ENCODE data around the gene YIF1A. TPM values are rescaled to one million over a fixed set of nuclear protein-coding genes. Genes with fewer than 3 reads are reported as not detected.

The YIF1A gene
- polyA plus RNA-seq, 1 donor from 2014 or later: 51.2 TPM

DNA sequence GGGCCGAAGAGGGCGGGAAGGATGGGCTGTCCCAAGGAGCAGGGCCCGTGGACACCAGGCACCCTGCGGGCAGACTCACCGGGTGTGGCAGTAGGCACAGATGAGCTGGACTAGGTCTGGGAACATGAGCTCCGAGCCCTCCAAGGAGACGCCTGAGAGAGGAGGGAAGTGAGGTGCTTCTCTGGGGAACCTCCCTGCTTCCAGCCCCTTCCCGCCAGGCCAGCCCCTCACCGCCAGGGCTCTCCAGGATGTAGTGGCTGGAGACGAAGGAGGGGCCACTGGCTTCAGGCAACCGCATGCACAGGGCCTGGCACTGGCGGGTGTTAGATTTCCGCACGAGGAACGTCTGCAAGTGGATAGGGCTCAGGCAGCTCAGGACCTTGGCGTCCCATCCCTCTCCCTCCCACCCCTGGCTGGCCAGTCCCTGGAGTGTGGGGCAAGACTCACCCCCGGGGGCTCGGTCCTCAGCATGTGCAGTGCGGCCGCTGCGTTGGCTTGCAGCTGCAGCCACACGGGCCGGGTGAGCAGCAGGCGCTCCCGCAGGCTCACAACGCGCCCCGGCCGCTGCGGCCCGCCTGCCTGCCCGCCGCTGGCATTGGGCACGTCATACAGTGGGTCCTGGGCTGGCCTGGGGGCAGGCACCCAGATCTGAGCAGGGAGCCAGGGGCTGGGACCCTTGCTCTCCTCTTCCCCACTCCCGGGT, 46.7 kb upstream of the YIF1A start:
- H2AFZ ChIP-seq (ENCODE audit: low read depth, low read length): no peak overlapping the region
- no peak for TF ChIP-seq MXI1 (conservative IDR thresholded peaks at IDR 0.05; ENCODE audit: poor library complexity, severe bottlenecking)
- no peak for TF ChIP-seq EZH2 (IDR thresholded peaks at IDR 0.05; ENCODE audit: borderline replicate concordance, insufficient read depth, low read length, poor library complexity, severe bottlenecking)
- TF ChIP-seq EP300 (conservative IDR thresholded peaks at IDR 0.05; ENCODE audit: poor library complexity, severe bottlenecking): no peak
- TF ChIP-seq RAD21 (conservative IDR thresholded peaks at IDR 0.05): no peak
- TF ChIP-seq, protein P1, sequence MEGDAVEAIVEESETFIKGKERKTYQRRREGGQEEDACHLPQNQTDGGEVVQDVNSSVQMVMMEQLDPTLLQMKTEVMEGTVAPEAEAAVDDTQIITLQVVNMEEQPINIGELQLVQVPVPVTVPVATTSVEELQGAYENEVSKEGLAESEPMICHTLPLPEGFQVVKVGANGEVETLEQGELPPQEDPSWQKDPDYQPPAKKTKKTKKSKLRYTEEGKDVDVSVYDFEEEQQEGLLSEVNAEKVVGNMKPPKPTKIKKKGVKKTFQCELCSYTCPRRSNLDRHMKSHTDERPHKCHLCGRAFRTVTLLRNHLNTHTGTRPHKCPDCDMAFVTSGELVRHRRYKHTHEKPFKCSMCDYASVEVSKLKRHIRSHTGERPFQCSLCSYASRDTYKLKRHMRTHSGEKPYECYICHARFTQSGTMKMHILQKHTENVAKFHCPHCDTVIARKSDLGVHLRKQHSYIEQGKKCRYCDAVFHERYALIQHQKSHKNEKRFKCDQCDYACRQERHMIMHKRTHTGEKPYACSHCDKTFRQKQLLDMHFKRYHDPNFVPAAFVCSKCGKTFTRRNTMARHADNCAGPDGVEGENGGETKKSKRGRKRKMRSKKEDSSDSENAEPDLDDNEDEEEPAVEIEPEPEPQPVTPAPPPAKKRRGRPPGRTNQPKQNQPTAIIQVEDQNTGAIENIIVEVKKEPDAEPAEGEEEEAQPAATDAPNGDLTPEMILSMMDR (IDR thresholded peaks at IDR 0.05; ENCODE audit: poor library complexity, severe bottlenecking): no peak
- TF ChIP-seq POLR2AphosphoS5 (IDR thresholded peaks at IDR 0.05): no peak
- TF ChIP-seq, protein P2, sequence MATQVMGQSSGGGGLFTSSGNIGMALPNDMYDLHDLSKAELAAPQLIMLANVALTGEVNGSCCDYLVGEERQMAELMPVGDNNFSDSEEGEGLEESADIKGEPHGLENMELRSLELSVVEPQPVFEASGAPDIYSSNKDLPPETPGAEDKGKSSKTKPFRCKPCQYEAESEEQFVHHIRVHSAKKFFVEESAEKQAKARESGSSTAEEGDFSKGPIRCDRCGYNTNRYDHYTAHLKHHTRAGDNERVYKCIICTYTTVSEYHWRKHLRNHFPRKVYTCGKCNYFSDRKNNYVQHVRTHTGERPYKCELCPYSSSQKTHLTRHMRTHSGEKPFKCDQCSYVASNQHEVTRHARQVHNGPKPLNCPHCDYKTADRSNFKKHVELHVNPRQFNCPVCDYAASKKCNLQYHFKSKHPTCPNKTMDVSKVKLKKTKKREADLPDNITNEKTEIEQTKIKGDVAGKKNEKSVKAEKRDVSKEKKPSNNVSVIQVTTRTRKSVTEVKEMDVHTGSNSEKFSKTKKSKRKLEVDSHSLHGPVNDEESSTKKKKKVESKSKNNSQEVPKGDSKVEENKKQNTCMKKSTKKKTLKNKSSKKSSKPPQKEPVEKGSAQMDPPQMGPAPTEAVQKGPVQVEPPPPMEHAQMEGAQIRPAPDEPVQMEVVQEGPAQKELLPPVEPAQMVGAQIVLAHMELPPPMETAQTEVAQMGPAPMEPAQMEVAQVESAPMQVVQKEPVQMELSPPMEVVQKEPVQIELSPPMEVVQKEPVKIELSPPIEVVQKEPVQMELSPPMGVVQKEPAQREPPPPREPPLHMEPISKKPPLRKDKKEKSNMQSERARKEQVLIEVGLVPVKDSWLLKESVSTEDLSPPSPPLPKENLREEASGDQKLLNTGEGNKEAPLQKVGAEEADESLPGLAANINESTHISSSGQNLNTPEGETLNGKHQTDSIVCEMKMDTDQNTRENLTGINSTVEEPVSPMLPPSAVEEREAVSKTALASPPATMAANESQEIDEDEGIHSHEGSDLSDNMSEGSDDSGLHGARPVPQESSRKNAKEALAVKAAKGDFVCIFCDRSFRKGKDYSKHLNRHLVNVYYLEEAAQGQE (IDR thresholded peaks at IDR 0.05; ENCODE audit: borderline replicate concordance): no peak
- no peak for TF ChIP-seq SMC3 (conservative IDR thresholded peaks at IDR 0.05; ENCODE audit: poor library complexity)
- no peak for TF ChIP-seq TAF1 (IDR thresholded peaks at IDR 0.05; ENCODE audit: low read depth)
- no peaks in the 10 kb centered on the region for H3K36me3 ChIP-seq (ENCODE audit: insufficient read depth, low read length)
- H3K27ac ChIP-seq (ENCODE audit: low read length): no peak overlapping the region
- no peaks in the 10 kb centered on the region for H3K9me2 ChIP-seq (ENCODE audit: insufficient read depth, low read length)
- no peaks in the 10 kb centered on the region for H3F3A ChIP-seq (ENCODE audit: insufficient read depth, low read length, poor library complexity, severe bottlenecking)
- no peak overlapping the region for H3K4me3 ChIP-seq (ENCODE audit: low read length)
- no peaks in the 10 kb centered on the region for H4K20me1 ChIP-seq (ENCODE audit: insufficient read depth)
- H3K27me3 ChIP-seq (ENCODE audit: insufficient read depth, low read depth, low read length): no peaks in the 10 kb centered on the region
- H3K9ac ChIP-seq (ENCODE audit: low read length): no peak overlapping the region
- H3K4me2 ChIP-seq (ENCODE audit: low read length): no peak overlapping the region
- H3K9me3 ChIP-seq (ENCODE audit: low read length): no peaks in the 10 kb centered on the region
- H3K79me2 ChIP-seq (replicated peaks; ENCODE audit: insufficient read depth, low read length): no peaks in the 10 kb centered on the region

DNA sequence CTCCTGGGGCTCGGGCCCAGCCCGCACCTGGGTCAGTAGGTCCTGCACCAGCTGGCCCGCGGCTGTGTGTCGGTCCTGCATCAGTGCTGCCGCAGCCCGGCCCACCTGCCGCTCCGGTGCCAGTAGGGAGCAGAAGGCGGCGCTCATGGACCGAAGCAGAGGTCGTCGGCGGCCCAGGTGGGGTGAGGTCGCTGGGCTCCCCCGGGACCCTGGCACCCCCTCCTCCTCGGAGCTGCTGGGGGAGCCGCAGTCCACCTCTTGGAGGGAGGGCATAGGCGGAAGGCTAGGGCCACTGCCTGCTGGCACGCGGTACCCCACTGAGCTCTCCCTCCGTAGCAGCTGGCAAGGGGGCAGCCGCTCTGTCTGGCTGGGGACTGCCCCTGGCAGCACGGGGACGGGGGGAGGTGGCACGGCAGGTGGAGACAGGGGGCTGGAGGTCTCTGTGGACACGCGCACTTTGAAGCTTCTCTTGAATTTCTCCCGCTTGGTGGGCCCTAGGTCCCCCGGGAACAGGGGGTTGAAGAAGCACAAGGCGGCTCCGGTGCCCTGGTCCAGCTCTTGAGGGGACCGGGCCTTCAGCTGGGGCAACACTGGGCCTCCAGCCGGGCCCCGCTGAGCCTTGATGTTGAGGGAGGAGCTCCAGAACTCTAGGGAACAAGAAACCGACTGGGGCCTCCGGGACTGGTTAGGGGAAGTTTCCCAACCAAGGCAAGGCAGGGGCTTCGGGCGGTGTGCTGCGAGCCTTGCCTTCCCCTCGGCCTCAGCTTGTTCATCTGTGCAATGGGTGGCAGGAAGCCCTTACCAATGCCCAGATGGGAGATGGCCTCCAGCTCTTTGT, 45.9 kb upstream of the YIF1A start:
- no peaks in the 10 kb centered on the region for H3F3A ChIP-seq (ENCODE audit: insufficient read depth, low read length, poor library complexity, severe bottlenecking)
- H3K27ac ChIP-seq (ENCODE audit: low read length): no peak overlapping the region
- no peak overlapping the region for H2AFZ ChIP-seq (ENCODE audit: low read depth, low read length)
- H3K9ac ChIP-seq (ENCODE audit: low read length): no peak overlapping the region
- TF ChIP-seq, protein P2 (IDR thresholded peaks at IDR 0.05; ENCODE audit: borderline replicate concordance): no peak
- TF ChIP-seq POLR2AphosphoS5 (IDR thresholded peaks at IDR 0.05) (no peak), EZH2 (IDR thresholded peaks at IDR 0.05; ENCODE audit: borderline replicate concordance, insufficient read depth, low read length, poor library complexity, severe bottlenecking) (no peak), SMC3 (conservative IDR thresholded peaks at IDR 0.05; ENCODE audit: poor library complexity) (no peak), RAD21 (conservative IDR thresholded peaks at IDR 0.05) (no peak), TAF1 (IDR thresholded peaks at IDR 0.05; ENCODE audit: low read depth) (no peak), MXI1 (conservative IDR thresholded peaks at IDR 0.05; ENCODE audit: poor library complexity, severe bottlenecking) (no peak), EP300 (conservative IDR thresholded peaks at IDR 0.05; ENCODE audit: poor library complexity, severe bottlenecking) (no peak)
- TF ChIP-seq, protein P1 (IDR thresholded peaks at IDR 0.05; ENCODE audit: poor library complexity, severe bottlenecking): no peak
- no peaks in the 10 kb centered on the region for H3K9me3 ChIP-seq (ENCODE audit: low read length)
- H3K36me3 ChIP-seq (ENCODE audit: insufficient read depth, low read length): no peaks in the 10 kb centered on the region
- no peaks in the 10 kb centered on the region for H4K20me1 ChIP-seq (ENCODE audit: insufficient read depth)
- no peak overlapping the region for H3K4me3 ChIP-seq (ENCODE audit: low read length)
- H3K4me2 ChIP-seq (ENCODE audit: low read length): no peak overlapping the region
- no peaks in the 10 kb centered on the region for H3K27me3 ChIP-seq (ENCODE audit: insufficient read depth, low read depth, low read length)
- H3K9me2 ChIP-seq (ENCODE audit: insufficient read depth, low read length): no peaks in the 10 kb centered on the region
- H3K79me2 ChIP-seq (replicated peaks; ENCODE audit: insufficient read depth, low read length): no peaks in the 10 kb centered on the region

All from neural cell (in vitro differentiated cells).